GM10248 (cell line): ENCODE results near the gene CD40LG.

Source experiments
- CTCF ChIA-PET: fragments of 300-600 bp; sonication (Branson Sonifier 250); formaldehyde crosslinking; extraction: SDS; loops from one replicate; lab custom pipeline; 2021; ENCODE audit warnings: antibody characterized with exemption; lab: Yijun Ruan, JAX
- POLR2A ChIA-PET: fragments of 350-650 bp; sonication (Branson Sonifier 250); formaldehyde crosslinking; extraction: SDS; loops from one replicate; lab custom pipeline; 2020; ENCODE audit warnings: antibody characterized with exemption; lab: Yijun Ruan, JAX
- DNase-seq: peaks from one replicate; pipeline ENCODE4 v3.0.0; 2012; ENCODE audit errors: extremely low spot score
- CTCF ChIP-seq: IDR thresholded peaks from 2 replicates; pipeline ENCODE4 v1.5.1; 2012; ENCODE audit warnings: mild to moderate bottlenecking, low read depth; ENCODE audit errors: extremely low read depth, missing control alignments, control extremely low read depth

Gene CD40LG

GRCh38 chrX:136684120-136684519 is 36.2 kb downstream of the CD40LG start:
- CTCF ChIA-PET, result no interaction called here
- no peak for TF ChIP-seq CTCF
- POLR2A ChIA-PET, result no interaction called here
- no peak for DNase-seq

DNA sequence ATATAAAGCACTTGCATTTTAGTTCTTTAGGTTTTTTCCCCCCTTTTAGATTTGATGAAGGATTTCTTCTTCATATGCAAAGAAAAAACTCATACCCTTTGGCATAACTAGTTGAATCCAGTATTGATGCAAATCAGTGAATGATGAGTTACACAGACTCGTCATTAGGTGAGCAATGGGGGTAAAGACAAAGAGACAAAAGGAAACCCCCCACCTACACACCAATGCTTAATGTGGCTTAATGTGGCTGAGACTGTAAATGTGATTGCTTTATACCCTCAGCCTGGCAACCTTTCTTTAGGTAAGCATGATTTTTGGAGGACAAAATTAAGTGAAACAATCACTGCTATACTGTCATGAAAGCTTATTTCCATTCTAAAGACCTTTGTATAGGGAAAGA is 39.5 kb downstream of the CD40LG start:
- TF ChIP-seq CTCF, result no peak
- POLR2A ChIA-PET, result no interaction called here
- no peak for DNase-seq
- CTCF ChIA-PET, result no interaction called here

DNA sequence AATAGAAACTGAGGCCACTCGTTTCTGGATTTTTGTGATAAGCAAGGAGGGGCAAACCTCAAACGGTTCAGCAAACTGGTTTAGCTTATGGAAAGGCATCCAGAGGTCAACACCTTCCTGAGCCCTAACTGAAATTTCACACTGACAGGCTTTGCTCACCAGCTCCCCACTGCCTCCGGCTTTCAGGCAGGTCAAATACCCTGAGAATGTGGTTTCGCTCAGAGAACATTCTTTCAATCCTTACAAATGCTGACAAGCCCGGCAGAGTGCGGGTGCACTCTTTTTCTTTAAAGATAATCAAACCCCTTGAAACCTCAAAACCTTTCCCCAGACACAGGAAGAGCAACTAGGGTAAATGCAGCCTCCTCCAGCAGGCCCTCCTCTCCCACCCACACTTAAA is 41.5 kb downstream of the CD40LG start:
- no peak for TF ChIP-seq CTCF
- CTCF ChIA-PET, result no interaction called here
- POLR2A ChIA-PET, result no interaction called here
- no peak for DNase-seq

DNA sequence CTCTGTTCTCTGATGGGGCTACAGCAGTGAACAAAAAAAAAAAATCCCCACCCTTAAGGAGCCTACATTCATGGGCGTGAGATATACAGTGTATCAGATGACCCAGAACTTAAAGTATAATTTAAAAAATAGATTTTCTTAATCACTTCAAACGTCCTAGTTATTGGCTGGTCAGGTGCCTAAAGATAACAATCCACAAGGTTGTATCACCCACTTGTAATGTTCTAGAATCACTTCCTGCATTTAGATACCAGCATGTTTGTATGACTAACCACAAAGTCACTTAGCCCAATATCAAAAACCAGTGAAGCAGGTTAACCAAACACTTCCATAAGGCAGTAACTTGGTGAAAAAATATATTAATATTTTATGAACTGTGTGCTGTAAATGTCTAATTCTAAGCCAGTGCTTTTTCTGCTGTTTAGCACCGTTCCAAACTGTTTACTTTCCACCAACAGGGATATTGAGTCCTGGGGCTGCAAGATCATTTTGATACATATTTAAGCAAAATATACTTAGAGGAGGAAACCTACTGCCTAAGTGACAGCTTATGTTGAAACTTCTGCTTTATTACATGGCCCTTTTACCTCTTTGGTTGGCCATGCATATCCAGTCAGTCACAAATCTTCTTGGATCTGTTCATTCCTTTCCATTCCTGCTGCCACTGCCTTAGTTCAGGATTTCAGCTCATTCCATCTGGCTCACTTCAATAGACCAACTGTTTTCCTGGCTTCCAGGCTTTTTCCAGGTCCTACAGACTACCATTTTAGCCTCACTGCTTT is 43.3 kb downstream of the CD40LG start:
- POLR2A ChIA-PET, result no interaction called here
- no peak for TF ChIP-seq CTCF
- no peak for DNase-seq
- CTCF ChIA-PET, result interaction anchor here (1.6 kb wide), 1 partner anchor 10 kb away, joined by 4 read pairs; no protein-coding TSS in a partner anchor

DNA sequence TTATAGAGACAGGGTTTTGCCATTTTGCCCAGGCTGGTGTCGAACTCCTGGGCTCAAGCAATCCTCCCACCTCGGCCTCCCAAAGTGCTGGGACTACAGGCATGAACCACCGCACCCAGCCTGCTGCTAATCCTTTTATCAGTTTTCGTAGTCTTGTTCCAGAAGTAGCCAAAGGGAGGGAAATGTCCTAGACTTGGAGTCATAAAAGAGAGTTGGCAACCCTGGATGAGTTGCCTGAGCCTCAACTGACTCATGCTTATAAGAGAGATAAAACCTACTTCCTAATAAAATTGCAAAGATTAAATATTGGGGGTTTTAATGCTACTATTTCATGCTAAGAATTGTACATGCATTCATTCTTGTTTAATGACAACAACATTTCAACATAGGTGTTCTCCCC is 44.3 kb downstream of the CD40LG start:
- CTCF ChIA-PET, result interaction anchor here (1.6 kb wide), 1 partner anchor 11 kb away, joined by 4 read pairs; no protein-coding TSS in a partner anchor
- POLR2A ChIA-PET, result no interaction called here
- DNase-seq, result no peak
- TF ChIP-seq CTCF, result no peak

DNA sequence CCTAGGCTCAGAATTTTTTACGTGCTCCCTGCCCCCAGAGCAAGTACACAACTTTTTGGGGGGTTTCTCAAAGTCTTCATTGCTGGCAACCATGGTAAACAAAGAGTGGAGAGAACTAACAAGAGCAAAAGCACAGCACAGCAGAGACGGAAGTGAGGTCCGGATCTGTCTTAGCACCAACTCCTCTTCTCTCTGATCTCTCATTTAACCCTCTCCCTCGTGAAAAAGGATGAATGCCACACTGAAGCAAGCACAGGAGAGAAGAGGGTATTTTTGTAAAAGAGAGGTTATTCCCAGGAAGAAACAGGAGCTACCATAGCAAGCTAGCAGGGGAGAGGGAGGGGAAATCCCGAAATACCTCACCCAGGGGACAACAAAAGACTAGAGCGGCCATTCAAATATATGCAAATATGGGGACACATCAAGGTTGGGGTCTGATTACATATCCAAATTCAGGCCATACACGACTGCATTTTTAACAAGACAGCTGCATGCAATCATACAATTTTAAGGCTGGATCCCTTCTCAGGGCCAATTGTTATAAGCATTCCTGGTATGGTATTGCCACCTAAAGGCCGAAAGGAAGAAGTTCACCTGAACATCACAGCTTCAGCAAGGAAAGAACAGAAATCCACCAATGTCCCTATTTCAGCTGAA is 46.6 kb downstream of the CD40LG start:
- ChIA-PET CTCF (interaction anchor here (0.8 to 5.4 kb wide), 22 partner anchors 9 to 666 kb away, joined by 3 to 34 read pairs (median 4); no protein-coding TSS in a partner anchor), POLR2A (interaction anchor here (0.7 kb wide), 1 partner anchor 198 kb away, joined by 3 read pairs; no protein-coding TSS in a partner anchor)
- peak; percentile 54 for DNase-seq
- peak; percentile 52 for TF ChIP-seq CTCF
